ENCODE data around the gene OR1Q1. TPM values are rescaled to one million over a fixed set of nuclear protein-coding genes. Genes with fewer than 3 reads are reported as not detected.

OR1Q1 gene
- total RNA-seq, 1 experiment from 2014 or later: not detected

DNA sequence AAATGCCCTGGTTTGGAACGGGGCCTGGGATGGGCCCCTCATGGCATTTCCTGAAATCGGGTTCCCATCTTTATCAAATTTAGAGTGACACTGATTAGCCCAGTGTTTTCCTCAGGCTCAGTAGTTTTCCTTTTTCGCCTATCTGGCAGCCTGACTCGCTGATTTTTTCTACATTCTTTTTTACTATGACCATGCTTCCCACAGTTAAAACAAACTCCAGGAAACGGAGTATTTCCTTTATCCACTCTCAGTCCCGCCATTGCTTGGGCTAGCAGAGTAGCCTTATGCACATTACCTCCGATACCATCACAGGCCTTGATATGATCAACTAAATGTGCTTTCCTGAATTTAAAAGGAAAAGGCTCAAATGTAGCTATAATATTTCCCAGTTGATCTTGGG, 5.5 kb downstream of the OR1Q1 start:
- POLR2A ChIA-PET: no interaction called here
- peaks cover 15% of the 10 kb centered on the region for H3K27me3 Mint-ChIP-seq (ENCODE audit: low read depth)
- no peak for DNase-seq (ENCODE audit: low spot score)
- H3K9me3 Mint-ChIP-seq: peaks cover 85% of the 10 kb centered on the region
- H3K4me3 Mint-ChIP-seq: no peak overlapping the region
- no peak for TF ChIP-seq SOX15 (CRISPR knock-in tag; IDR thresholded peaks at IDR 0.05)
- TF ChIP-seq HMGA2 (CRISPR knock-in tag; IDR thresholded peaks at IDR 0.05): no peak
- no peak for TF ChIP-seq IRF2 (CRISPR knock-in tag; IDR thresholded peaks at IDR 0.05; ENCODE audit: borderline replicate concordance, low read depth)
- no peak for TF ChIP-seq ZNF416 (CRISPR knock-in tag; IDR thresholded peaks at IDR 0.05)
- TF ChIP-seq ATF6 (CRISPR knock-in tag; IDR thresholded peaks at IDR 0.05): no peak
- no peak for TF ChIP-seq ZNF263 (CRISPR knock-in tag; IDR thresholded peaks at IDR 0.05; ENCODE audit: low read depth)
- no peak for TF ChIP-seq ZNF121 (CRISPR knock-in tag; IDR thresholded peaks at IDR 0.05)
- no peak for TF ChIP-seq EMX1 (CRISPR knock-in tag; IDR thresholded peaks at IDR 0.05)
- no peak for TF ChIP-seq ZSCAN18 (CRISPR knock-in tag; IDR thresholded peaks at IDR 0.05)
- no peak for TF ChIP-seq AFF4 (CRISPR knock-in tag; IDR thresholded peaks at IDR 0.05; ENCODE audit: borderline replicate concordance)
- TF ChIP-seq, protein P1, sequence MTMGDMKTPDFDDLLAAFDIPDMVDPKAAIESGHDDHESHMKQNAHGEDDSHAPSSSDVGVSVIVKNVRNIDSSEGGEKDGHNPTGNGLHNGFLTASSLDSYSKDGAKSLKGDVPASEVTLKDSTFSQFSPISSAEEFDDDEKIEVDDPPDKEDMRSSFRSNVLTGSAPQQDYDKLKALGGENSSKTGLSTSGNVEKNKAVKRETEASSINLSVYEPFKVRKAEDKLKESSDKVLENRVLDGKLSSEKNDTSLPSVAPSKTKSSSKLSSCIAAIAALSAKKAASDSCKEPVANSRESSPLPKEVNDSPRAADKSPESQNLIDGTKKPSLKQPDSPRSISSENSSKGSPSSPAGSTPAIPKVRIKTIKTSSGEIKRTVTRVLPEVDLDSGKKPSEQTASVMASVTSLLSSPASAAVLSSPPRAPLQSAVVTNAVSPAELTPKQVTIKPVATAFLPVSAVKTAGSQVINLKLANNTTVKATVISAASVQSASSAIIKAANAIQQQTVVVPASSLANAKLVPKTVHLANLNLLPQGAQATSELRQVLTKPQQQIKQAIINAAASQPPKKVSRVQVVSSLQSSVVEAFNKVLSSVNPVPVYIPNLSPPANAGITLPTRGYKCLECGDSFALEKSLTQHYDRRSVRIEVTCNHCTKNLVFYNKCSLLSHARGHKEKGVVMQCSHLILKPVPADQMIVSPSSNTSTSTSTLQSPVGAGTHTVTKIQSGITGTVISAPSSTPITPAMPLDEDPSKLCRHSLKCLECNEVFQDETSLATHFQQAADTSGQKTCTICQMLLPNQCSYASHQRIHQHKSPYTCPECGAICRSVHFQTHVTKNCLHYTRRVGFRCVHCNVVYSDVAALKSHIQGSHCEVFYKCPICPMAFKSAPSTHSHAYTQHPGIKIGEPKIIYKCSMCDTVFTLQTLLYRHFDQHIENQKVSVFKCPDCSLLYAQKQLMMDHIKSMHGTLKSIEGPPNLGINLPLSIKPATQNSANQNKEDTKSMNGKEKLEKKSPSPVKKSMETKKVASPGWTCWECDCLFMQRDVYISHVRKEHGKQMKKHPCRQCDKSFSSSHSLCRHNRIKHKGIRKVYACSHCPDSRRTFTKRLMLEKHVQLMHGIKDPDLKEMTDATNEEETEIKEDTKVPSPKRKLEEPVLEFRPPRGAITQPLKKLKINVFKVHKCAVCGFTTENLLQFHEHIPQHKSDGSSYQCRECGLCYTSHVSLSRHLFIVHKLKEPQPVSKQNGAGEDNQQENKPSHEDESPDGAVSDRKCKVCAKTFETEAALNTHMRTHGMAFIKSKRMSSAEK (CRISPR knock-in tag; IDR thresholded peaks at IDR 0.05; ENCODE audit: borderline replicate concordance): no peak
- TF ChIP-seq FOXK1 (CRISPR knock-in tag; IDR thresholded peaks at IDR 0.05): no peak
- no peak for TF ChIP-seq GRHL2 (CRISPR knock-in tag; IDR thresholded peaks at IDR 0.05; ENCODE audit: insufficient replicate concordance, severe bottlenecking)
- no peak for TF ChIP-seq ATF3 (CRISPR knock-in tag; conservative IDR thresholded peaks at IDR 0.05)
- TF ChIP-seq ZBTB21 (CRISPR knock-in tag; IDR thresholded peaks at IDR 0.05; ENCODE audit: borderline replicate concordance): no peak
- no peak for TF ChIP-seq AR (CRISPR knock-in tag; IDR thresholded peaks at IDR 0.05)
- no peak for TF ChIP-seq ZNF232 (CRISPR knock-in tag; IDR thresholded peaks at IDR 0.05)
- no peak overlapping the region for H3K27ac Mint-ChIP-seq
- no peaks in the 10 kb centered on the region for H3K4me1 Mint-ChIP-seq
- ATAC-seq: no peak
- H3K36me3 Mint-ChIP-seq: peaks cover 45% of the 10 kb centered on the region
- CTCF ChIA-PET: no interaction called here

Measured in WTC11 (cell line).